ENCODE results near the gene OOSP3. TPM values are rescaled to one million over a fixed set of nuclear protein-coding genes. Genes with fewer than 3 reads are reported as not detected.

OOSP3 gene
- total RNA-seq, 1 donor from 2014 or later: not detected

DNA sequence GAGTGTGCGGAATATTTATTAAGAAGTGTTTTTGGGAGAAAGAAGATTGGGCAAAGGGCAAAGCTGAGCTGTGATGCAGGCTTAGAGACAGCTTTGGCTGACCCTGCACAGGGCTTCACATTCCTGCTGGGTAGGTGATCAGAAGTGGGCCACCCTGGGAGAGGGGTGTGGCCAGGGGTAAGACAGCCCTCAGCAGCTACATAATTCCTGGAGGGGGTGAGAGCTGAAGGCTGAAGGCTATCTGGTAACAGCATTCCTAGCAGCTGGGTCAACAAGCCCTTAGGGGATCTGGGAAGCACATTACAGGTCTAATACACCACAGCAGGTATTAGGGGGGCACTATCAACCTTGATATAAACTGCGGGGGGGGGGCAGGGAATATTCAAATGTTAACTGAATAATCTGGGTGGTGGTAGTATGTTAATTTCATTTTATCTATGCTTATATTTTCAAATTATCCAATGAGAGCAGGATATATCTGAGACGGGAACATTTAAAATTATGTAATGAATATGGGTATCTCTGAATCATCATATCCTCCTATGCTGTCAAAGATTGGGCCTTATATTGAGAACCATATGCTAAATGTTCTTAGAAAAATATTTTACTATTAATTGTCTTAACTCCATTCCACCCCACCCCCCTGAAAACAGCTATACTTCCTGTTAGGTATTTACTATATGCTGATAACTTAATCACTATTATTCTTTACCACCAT, 65.6 kb downstream of the OOSP3 start:
- Histone ChIP-seq H3K27ac (no peak overlapping the region), H3K4me3 (no peak overlapping the region), H3K36me3 (no peaks in the 10 kb centered on the region), H3K27me3 (no peaks in the 10 kb centered on the region), H3K4me1 (no peaks in the 10 kb centered on the region), H3K9me3 (no peaks in the 10 kb centered on the region)
- intact Hi-C loops (cut with DNase I): no loop called here
- DNase-seq (ENCODE audit: extremely low spot score in 2 of 2): no peak
- no peak for TF ChIP-seq POLR2AphosphoS5 (IDR thresholded peaks at IDR 0.05; ENCODE audit: insufficient read depth in 1 of 2, low read depth in 1 of 2)
- TF ChIP-seq, protein P1, sequence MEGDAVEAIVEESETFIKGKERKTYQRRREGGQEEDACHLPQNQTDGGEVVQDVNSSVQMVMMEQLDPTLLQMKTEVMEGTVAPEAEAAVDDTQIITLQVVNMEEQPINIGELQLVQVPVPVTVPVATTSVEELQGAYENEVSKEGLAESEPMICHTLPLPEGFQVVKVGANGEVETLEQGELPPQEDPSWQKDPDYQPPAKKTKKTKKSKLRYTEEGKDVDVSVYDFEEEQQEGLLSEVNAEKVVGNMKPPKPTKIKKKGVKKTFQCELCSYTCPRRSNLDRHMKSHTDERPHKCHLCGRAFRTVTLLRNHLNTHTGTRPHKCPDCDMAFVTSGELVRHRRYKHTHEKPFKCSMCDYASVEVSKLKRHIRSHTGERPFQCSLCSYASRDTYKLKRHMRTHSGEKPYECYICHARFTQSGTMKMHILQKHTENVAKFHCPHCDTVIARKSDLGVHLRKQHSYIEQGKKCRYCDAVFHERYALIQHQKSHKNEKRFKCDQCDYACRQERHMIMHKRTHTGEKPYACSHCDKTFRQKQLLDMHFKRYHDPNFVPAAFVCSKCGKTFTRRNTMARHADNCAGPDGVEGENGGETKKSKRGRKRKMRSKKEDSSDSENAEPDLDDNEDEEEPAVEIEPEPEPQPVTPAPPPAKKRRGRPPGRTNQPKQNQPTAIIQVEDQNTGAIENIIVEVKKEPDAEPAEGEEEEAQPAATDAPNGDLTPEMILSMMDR (IDR thresholded peaks at IDR 0.05): no peak
- no peak for TF ChIP-seq POLR2A (IDR thresholded peaks at IDR 0.05)

DNA sequence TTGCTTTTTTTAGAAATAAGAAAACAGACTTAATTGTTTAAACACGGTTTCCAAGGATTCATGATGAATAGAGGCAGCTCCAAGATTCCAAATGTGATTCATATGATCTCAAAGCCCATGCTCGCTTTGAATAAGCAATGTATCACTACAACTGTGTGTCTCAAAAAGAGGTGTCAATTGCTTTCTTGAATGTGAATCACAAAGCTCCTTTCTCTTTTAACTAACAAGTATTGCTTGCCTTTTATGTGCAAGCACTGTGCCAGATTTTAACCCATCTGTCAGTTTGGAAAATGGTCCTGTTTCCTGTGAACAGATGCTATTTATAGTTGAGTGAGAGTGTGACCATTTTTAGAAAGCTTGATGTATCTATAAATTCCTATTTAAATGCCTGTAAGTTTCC, 66.1 kb downstream of the OOSP3 start:
- Histone ChIP-seq H3K36me3 (no peaks in the 10 kb centered on the region), H3K27ac (no peak overlapping the region), H3K4me3 (no peak overlapping the region), H3K27me3 (no peaks in the 10 kb centered on the region), H3K9me3 (no peaks in the 10 kb centered on the region), H3K4me1 (no peaks in the 10 kb centered on the region)
- no peak for DNase-seq (ENCODE audit: extremely low spot score in 2 of 2)
- intact Hi-C loops (cut with DNase I): no loop called here
- TF ChIP-seq POLR2A (IDR thresholded peaks at IDR 0.05): no peak
- TF ChIP-seq POLR2AphosphoS5 (IDR thresholded peaks at IDR 0.05; ENCODE audit: insufficient read depth in 1 of 2, low read depth in 1 of 2): no peak
- TF ChIP-seq, protein P1 (IDR thresholded peaks at IDR 0.05): no peak

Other genes with a start within 250 kb of the OOSP3 start
- 14.5 TPM for gene PATL1, start 209.7 kb upstream of the OOSP3 start, total RNA-seq
- gene OR10V1, start 164.9 kb upstream of the OOSP3 start, total RNA-seq: not detected
- gene STX3, start 123.4 kb upstream of the OOSP3 start, total RNA-seq: 39.8 TPM
- gene MRPL16, start 68.0 kb upstream of the OOSP3 start, total RNA-seq: 38.3 TPM
- not detected for gene CBLIF, start 33.3 kb upstream of the OOSP3 start, total RNA-seq
- gene TCN1, start 12.3 kb upstream of the OOSP3 start, total RNA-seq: 8.1 TPM
- gene OOSP1, start 59.6 kb downstream of the OOSP3 start, total RNA-seq: not detected
- not detected for gene OOSP4A, start 85.3 kb downstream of the OOSP3 start, total RNA-seq
- not detected for gene OOSP4B, start 138.4 kb downstream of the OOSP3 start, total RNA-seq
- gene OOSP2, start 161.6 kb downstream of the OOSP3 start, total RNA-seq: not detected
- not detected for gene MS4A3, start 177.9 kb downstream of the OOSP3 start, total RNA-seq
- 10.3 TPM for gene MS4A2, start 209.9 kb downstream of the OOSP3 start, total RNA-seq

Data from vagina (tissue), 2 donors.